ENCODE data around the gene SLC43A1. TPM values are rescaled to one million over a fixed set of nuclear protein-coding genes. Genes with fewer than 3 reads are reported as not detected.

SLC43A1 gene
- total RNA-seq, 1 experiment from 2014 or later: 11.8 TPM

DNA sequence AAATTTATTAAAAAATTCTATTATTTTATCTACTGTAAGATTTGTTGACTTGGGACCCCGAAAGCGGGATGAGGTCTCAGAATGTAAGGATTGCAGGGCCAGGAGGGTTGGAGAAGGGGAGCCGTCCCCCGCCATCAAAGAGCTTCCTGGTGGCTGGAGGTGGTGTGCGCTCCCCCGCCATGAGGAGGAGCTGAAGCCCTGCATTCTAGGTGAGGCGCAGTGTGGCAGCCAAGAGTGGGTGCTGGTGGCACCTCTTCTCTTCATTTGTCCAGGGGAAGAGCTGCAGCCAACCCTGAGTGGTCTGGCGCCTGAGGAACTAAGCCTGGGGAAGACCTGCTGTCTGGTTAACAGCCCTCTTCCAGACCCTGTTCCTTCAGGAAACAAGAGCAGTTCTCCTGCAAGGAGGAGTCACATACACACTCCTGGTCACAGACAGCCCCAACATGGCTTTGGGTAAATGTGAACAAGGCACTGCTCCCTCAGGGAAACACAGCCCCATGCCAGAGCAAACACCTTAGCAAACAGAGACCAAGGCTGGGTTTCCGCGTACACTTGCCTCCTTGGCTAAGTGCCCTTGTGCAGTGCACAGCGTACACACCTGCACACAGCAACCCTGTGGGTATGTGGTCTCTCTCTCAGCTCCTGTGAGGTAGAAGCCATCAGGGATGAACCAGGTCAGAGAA is 37.9 kb downstream of the SLC43A1 start:
- Histone ChIP-seq H3K4me1 (ENCODE audit: control insufficient read depth in 1 of 2, insufficient read depth in 2 of 2, low read length in 2 of 2) (no peaks in the 10 kb centered on the region), H3K4me3 (replicated peaks in 1 of 2; ENCODE audit: low read depth in 1 of 2, low read length in 2 of 2) (no peak overlapping the region), H3K9me3 (ENCODE audit: control insufficient read depth in 1 of 2, insufficient read depth in 1 of 2, low read depth in 1 of 2, low read length in 2 of 2) (no peaks in the 10 kb centered on the region), H3K9ac (ENCODE audit: low read length) (no peak overlapping the region), H3K27ac (ENCODE audit: low read depth, low read length) (no peak overlapping the region), H3K4me2 (ENCODE audit: low read length) (no peak overlapping the region), H3K36me3 (ENCODE audit: control insufficient read depth in 1 of 2, insufficient read depth in 2 of 2, low read length in 2 of 2) (no peaks in the 10 kb centered on the region), H3K27me3 (ENCODE audit: insufficient read depth, low read length) (no peaks in the 10 kb centered on the region), H2AFZ (ENCODE audit: low read depth, low read length, poor library complexity, severe bottlenecking) (no peak overlapping the region), H3K9me2 (ENCODE audit: insufficient read depth) (no peaks in the 10 kb centered on the region), H3K79me2 (ENCODE audit: insufficient read depth, low read length) (no peaks in the 10 kb centered on the region), H4K20me1 (ENCODE audit: insufficient read depth) (no peaks in the 10 kb centered on the region)
- ChIA-PET POLR2A (no interaction called here), RAD21 (ENCODE audit: low non-redundant PET in 1 of 2, low total read pairs in 2 of 2, uncharacterized antibody in 2 of 2, unreplicated experiment in 2 of 2) (no interaction called here), CTCF (interaction anchor here (1.7 to 2.0 kb wide), 2 partner anchors 16 to 50 kb away, joined by 5 to 6 read pairs; no protein-coding TSS in a partner anchor)
- DNase-seq (ENCODE audit: low read depth, low spot score) (no peak), ATAC-seq (no peak)
- intact Hi-C loops (cut with micrococcal nuclease): no loop called here
- no TSS peak for BruUV-seq (replicated peaks)
- TF ChIP-seq ELF1 (IDR thresholded peaks at IDR 0.05; ENCODE audit: borderline replicate concordance, low read depth) (no peak), YY1 (IDR thresholded peaks at IDR 0.05; ENCODE audit: extremely low read depth, insufficient replicate concordance, low read depth, low read length) (no peak), FOSL1 (IDR thresholded peaks at IDR 0.05; ENCODE audit: low read depth) (no peak), EZH2 (IDR thresholded peaks at IDR 0.05) (no peak), TCF7L2 (IDR thresholded peaks at IDR 0.05; ENCODE audit: borderline replicate concordance, extremely low read depth, insufficient read depth, insufficient read length) (no peak), JUND (IDR thresholded peaks at IDR 0.05) (no peak), EGR1 (IDR thresholded peaks at IDR 0.05; ENCODE audit: low read depth) (no peak), SP1 (IDR thresholded peaks at IDR 0.05; ENCODE audit: low read depth) (no peak), SRF (IDR thresholded peaks at IDR 0.05; ENCODE audit: low read depth) (no peak), SIN3A (IDR thresholded peaks at IDR 0.05; ENCODE audit: low read depth) (no peak), POLR2AphosphoS5 (IDR thresholded peaks at IDR 0.05; ENCODE audit: low read depth, low read length) (no peak), MAX (IDR thresholded peaks at IDR 0.05) (no peak), CBX3 (IDR thresholded peaks at IDR 0.05; ENCODE audit: low read depth) (no peak), CTCF (IDR thresholded peaks at IDR 0.05 in 2 of 3, conservative IDR thresholded peaks at IDR 0.05 in 1 of 3; ENCODE audit: borderline replicate concordance in 1 of 3, insufficient read depth in 1 of 3, low read depth in 2 of 3, low read length in 2 of 3) (no peak), EZH2phosphoT487 (IDR thresholded peaks at IDR 0.05; ENCODE audit: borderline replicate concordance) (no peak)
- TF ChIP-seq, protein P1, sequence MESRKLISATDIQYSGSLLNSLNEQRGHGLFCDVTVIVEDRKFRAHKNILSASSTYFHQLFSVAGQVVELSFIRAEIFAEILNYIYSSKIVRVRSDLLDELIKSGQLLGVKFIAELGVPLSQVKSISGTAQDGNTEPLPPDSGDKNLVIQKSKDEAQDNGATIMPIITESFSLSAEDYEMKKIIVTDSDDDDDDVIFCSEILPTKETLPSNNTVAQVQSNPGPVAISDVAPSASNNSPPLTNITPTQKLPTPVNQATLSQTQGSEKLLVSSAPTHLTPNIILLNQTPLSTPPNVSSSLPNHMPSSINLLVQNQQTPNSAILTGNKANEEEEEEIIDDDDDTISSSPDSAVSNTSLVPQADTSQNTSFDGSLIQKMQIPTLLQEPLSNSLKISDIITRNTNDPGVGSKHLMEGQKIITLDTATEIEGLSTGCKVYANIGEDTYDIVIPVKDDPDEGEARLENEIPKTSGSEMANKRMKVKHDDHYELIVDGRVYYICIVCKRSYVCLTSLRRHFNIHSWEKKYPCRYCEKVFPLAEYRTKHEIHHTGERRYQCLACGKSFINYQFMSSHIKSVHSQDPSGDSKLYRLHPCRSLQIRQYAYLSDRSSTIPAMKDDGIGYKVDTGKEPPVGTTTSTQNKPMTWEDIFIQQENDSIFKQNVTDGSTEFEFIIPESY (IDR thresholded peaks at IDR 0.05; ENCODE audit: extremely low read depth, insufficient replicate concordance, low read length): no peak
